ENCODE results near the gene C2CD4D.
"Not testable (repeated sequence)": the region's sequence is repeated elsewhere in the genome, so short reads cannot be mapped to it uniquely, and the experiment has no call there.

Gene C2CD4D

DNA sequence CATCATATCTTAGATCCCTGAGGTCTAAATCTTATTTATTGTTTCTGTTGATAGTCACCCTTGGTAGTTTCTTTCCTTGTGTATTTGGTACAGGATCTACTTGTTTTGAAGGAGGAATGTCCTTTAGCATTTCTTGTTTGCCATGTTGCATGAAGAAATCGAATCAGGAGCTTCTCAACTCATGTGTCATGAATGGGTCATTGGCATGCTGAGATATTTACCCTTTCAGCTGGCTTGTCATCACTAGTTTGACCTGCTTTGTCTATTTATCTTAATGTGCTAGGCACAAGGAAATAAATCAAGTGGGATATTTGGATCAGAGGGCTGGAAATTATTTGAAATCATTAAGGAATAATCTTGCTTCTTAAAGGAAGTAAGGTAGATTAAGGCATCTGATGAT, 45.9 kb upstream of the C2CD4D start:
- Histone ChIP-seq H4K20me1 (ENCODE audit: low read depth, low read length) (no peaks in the 10 kb centered on the region), H3K4me3 (ENCODE audit: insufficient read depth, low read length, poor library complexity, severe bottlenecking) (no peak overlapping the region), H2AFZ (ENCODE audit: low read depth, low read length, severe bottlenecking) (no peak overlapping the region), H3K4me2 (ENCODE audit: low read depth, low read length, poor library complexity, severe bottlenecking) (no peak overlapping the region), H3K9me3 (ENCODE audit: insufficient read depth, low read length) (no peaks in the 10 kb centered on the region), H3K27me3 (ENCODE audit: low read length) (no peaks in the 10 kb centered on the region), H3F3A (ENCODE audit: insufficient read depth) (no peaks in the 10 kb centered on the region), H3K9ac (ENCODE audit: low read length) (no peak overlapping the region), H3K27ac (ENCODE audit: low read depth, low read length) (no peak overlapping the region), H3K36me3 (ENCODE audit: low read length) (peaks cover 7% of the 10 kb centered on the region; the same call in 1 of the 2 replicates), H3K79me2 (ENCODE audit: insufficient read depth, low read length) (no peaks in the 10 kb centered on the region), H3K9me2 (replicated peaks; ENCODE audit: insufficient read depth, low read length) (no peaks in the 10 kb centered on the region)
- no peak for TF ChIP-seq EZH2phosphoT487 (conservative IDR thresholded peaks at IDR 0.05; ENCODE audit: low read length)
- TF ChIP-seq CTCF (IDR thresholded peaks at IDR 0.05; ENCODE audit: insufficient read depth, low read length, poor library complexity, severe bottlenecking) = no peak

- H3K4me2 ChIP-seq (ENCODE audit: low read depth, low read length, poor library complexity, severe bottlenecking); H3K27me3 ChIP-seq (ENCODE audit: low read length); H3F3A ChIP-seq (ENCODE audit: insufficient read depth); H3K27ac ChIP-seq (ENCODE audit: low read depth, low read length); H2AFZ ChIP-seq (ENCODE audit: low read depth, low read length, severe bottlenecking); H3K36me3 ChIP-seq (ENCODE audit: low read length); H3K4me3 ChIP-seq (ENCODE audit: insufficient read depth, low read length, poor library complexity, severe bottlenecking); H3K79me2 ChIP-seq (ENCODE audit: insufficient read depth, low read length); H3K9me3 ChIP-seq (ENCODE audit: insufficient read depth, low read length); H4K20me1 ChIP-seq (ENCODE audit: low read depth, low read length); H3K9me2 ChIP-seq (replicated peaks; ENCODE audit: insufficient read depth, low read length); H3K9ac ChIP-seq (ENCODE audit: low read length): not testable (repeated sequence)
Measured at GRCh38 chr1:151884879-151885278, 45.3 kb upstream of the C2CD4D start.

DNA sequence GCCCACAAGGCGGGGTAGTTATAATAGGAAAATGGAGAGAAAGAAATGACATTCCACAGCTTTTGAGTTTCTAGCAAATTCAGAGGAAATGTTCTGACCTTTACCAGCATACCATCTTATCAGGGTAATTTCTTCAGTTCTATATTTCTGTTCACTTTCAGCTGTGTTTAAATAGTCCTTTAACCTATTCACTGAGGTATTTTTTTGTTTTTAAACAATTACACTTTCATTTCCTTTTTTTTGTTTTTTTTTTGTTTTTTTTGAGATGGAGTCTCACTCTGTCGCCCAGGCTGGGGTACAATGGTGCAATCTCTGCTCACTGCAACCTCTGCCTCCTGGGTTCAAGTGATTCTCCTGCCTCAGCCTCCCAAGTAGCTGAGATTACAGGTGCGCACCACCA, 44.8 kb upstream of the C2CD4D start:
- not testable (repeated sequence) for H3K4me3 ChIP-seq (ENCODE audit: insufficient read depth, low read length, poor library complexity, severe bottlenecking); H4K20me1 ChIP-seq (ENCODE audit: low read depth, low read length); H3K27ac ChIP-seq (ENCODE audit: low read depth, low read length); H3K36me3 ChIP-seq (ENCODE audit: low read length); H2AFZ ChIP-seq (ENCODE audit: low read depth, low read length, severe bottlenecking); H3K9me2 ChIP-seq (replicated peaks; ENCODE audit: insufficient read depth, low read length); H3K9me3 ChIP-seq (ENCODE audit: insufficient read depth, low read length); H3K27me3 ChIP-seq (ENCODE audit: low read length); H3K9ac ChIP-seq (ENCODE audit: low read length); H3K4me2 ChIP-seq (ENCODE audit: low read depth, low read length, poor library complexity, severe bottlenecking); H3K79me2 ChIP-seq (ENCODE audit: insufficient read depth, low read length); H3F3A ChIP-seq (ENCODE audit: insufficient read depth)

DNA sequence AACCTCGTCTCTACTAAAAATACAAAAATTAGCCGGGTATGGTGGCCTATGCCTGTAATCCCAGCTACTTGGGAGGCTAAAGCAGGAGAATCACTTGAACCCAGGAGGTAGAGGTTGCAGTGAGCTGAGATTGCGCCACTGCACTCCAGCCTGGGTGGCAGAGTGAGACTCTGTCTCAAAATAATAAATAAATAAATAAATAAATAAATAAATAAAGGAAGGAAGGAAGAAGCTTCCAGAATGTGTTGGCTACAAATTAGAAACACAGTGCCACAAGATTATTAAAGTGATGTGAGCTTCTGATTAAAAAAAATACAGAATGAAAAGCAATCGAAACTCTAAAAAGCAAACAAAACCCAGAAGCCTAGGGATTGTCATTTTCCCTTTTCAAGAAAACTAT, 44.3 kb upstream of the C2CD4D start:
- not testable (repeated sequence) for H4K20me1 ChIP-seq (ENCODE audit: low read depth, low read length); H3F3A ChIP-seq (ENCODE audit: insufficient read depth)

GRCh38 chr1:151882918-151883317, 43.3 kb upstream of the C2CD4D start:
- H3K9me2 ChIP-seq (replicated peaks; ENCODE audit: insufficient read depth, low read length); H4K20me1 ChIP-seq (ENCODE audit: low read depth, low read length); H3K4me3 ChIP-seq (ENCODE audit: insufficient read depth, low read length, poor library complexity, severe bottlenecking); H3K27ac ChIP-seq (ENCODE audit: low read depth, low read length); H3K27me3 ChIP-seq (ENCODE audit: low read length); H3K9ac ChIP-seq (ENCODE audit: low read length); H3K9me3 ChIP-seq (ENCODE audit: insufficient read depth, low read length); H2AFZ ChIP-seq (ENCODE audit: low read depth, low read length, severe bottlenecking); H3K36me3 ChIP-seq (ENCODE audit: low read length); H3K4me2 ChIP-seq (ENCODE audit: low read depth, low read length, poor library complexity, severe bottlenecking); H3F3A ChIP-seq (ENCODE audit: insufficient read depth); H3K79me2 ChIP-seq (ENCODE audit: insufficient read depth, low read length): not testable (repeated sequence)

More for the DNA sequence above, 44.3 kb upstream of the C2CD4D start:
- not testable (repeated sequence) for H3K9ac ChIP-seq (ENCODE audit: low read length); H3K79me2 ChIP-seq (ENCODE audit: insufficient read depth, low read length); H3K27me3 ChIP-seq (ENCODE audit: low read length); H3K36me3 ChIP-seq (ENCODE audit: low read length); H3K9me3 ChIP-seq (ENCODE audit: insufficient read depth, low read length); H3K27ac ChIP-seq (ENCODE audit: low read depth, low read length); H3K4me2 ChIP-seq (ENCODE audit: low read depth, low read length, poor library complexity, severe bottlenecking); H2AFZ ChIP-seq (ENCODE audit: low read depth, low read length, severe bottlenecking); H3K9me2 ChIP-seq (replicated peaks; ENCODE audit: insufficient read depth, low read length); H3K4me3 ChIP-seq (ENCODE audit: insufficient read depth, low read length, poor library complexity, severe bottlenecking)

Data from SU-DHL-6 (cell line).